IMR-90 (cell line): ENCODE data around the gene LCE2B. TPM values are rescaled to one million over a fixed set of nuclear protein-coding genes. Genes with fewer than 3 reads are reported as not detected.

Experiments
- ATAC-seq: fragments of 200-7000 bp; cut with Tn5 transposase; 2 replicates; pipeline ENCODE4 v1.9.1; 2020; ENCODE audit warnings: low read depth, mild to moderate bottlenecking, moderate library complexity
- BruUV-seq: library from RNA; stranded (reverse); fragments of 400-500 nt; replicated peaks from 2 replicates; lab custom pipeline; 2021; lab: Mats Ljungman, UMichigan
- CTCF ChIA-PET: fragments of 300-600 bp; formaldehyde crosslinking; extraction: SDS; loops from one replicate; lab custom pipeline; 2021; ENCODE audit warnings: antibody characterized with exemption; lab: Yijun Ruan, JAX
- POLR2A ChIA-PET: fragments of 300-600 bp; sonication (Branson Sonifier 250); formaldehyde crosslinking; loops from one replicate; lab custom pipeline; 2022; ENCODE audit warnings: antibody characterized with exemption; ENCODE audit not compliant: unreplicated experiment; lab: Charles Lee
- DNase-seq: peaks from one replicate; pipeline ENCODE4 v3.0.0; 2013
- H2AFZ ChIP-seq: replicated peaks from 2 replicates; pipeline ENCODE3; 2013; ENCODE audit warnings: low read length, mild to moderate bottlenecking; ENCODE audit not compliant: poor library complexity
- H2AK5ac ChIP-seq: 2 replicates; pipeline ENCODE4 v1.6.1; 2013; ENCODE audit warnings: low read depth, low read length, inconsistent platforms
- H2AK9ac ChIP-seq: replicated peaks from 2 replicates; pipeline ENCODE3; 2013; ENCODE audit warnings: mild to moderate bottlenecking, low read depth, low read length, moderate library complexity; ENCODE audit not compliant: poor library complexity
- H2BK120ac ChIP-seq: 2 replicates; pipeline ENCODE4 v1.6.1; 2013; ENCODE audit warnings: low read depth, low read length, inconsistent platforms
- H2BK15ac ChIP-seq: 3 replicates; pipeline ENCODE4 v1.6.1; 2013; ENCODE audit warnings: low read depth, low read length, inconsistent platforms
- H2BK20ac ChIP-seq: 2 replicates; pipeline ENCODE4 v1.6.1; 2013; ENCODE audit warnings: low read depth, mild to moderate bottlenecking, inconsistent platforms, low read length, moderate library complexity
- H2BK5ac ChIP-seq: 2 replicates; pipeline ENCODE4 v1.6.1; 2013; ENCODE audit warnings: mild to moderate bottlenecking, low read depth, low read length, inconsistent platforms; ENCODE audit not compliant: poor library complexity, severe bottlenecking
- H3K14ac ChIP-seq: replicated peaks from 2 replicates; pipeline ENCODE4 v1.6.1; 2013; ENCODE audit warnings: low read depth, low read length, inconsistent platforms
- H3K18ac ChIP-seq: 2 replicates; pipeline ENCODE4 v1.6.1; 2013; ENCODE audit warnings: low read depth, low read length, control low read depth
- H3K23ac ChIP-seq: 2 replicates; pipeline ENCODE4 v1.6.1; 2013; ENCODE audit warnings: low read depth, low read length, inconsistent platforms
- H3K27ac ChIP-seq: 2 replicates; pipeline ENCODE4 v1.5.1; 2013; ENCODE audit warnings: mild to moderate bottlenecking, control low read depth, low read length; ENCODE audit not compliant: insufficient read depth
- H3K27me3 ChIP-seq: 2 replicates; pipeline ENCODE4 v1.6.1; 2013; ENCODE audit warnings: low read length; ENCODE audit not compliant: control insufficient read depth, insufficient read depth
- H3K36me3 ChIP-seq: 2 replicates; pipeline ENCODE4 v1.6.1; 2013; ENCODE audit warnings: low read length, mixed read lengths; ENCODE audit not compliant: control insufficient read depth, insufficient read depth
- H3K4ac ChIP-seq: 2 replicates; pipeline ENCODE4 v1.6.1; 2013; ENCODE audit warnings: low read depth, low read length, inconsistent platforms
- H3K4me1 ChIP-seq: 2 replicates; pipeline ENCODE4 v1.6.1; 2013; ENCODE audit warnings: low read length, mixed read lengths; ENCODE audit not compliant: control insufficient read depth, insufficient read depth
- H3K4me2 ChIP-seq: 2 replicates; pipeline ENCODE4 v1.6.1; 2013; ENCODE audit warnings: low read depth, mild to moderate bottlenecking, control low read depth, low read length, moderate library complexity
- H3K4me3 ChIP-seq: 2 replicates; pipeline ENCODE4 v1.5.1; 2013; ENCODE audit warnings: low read depth, mild to moderate bottlenecking, control low read depth, low read length, moderate library complexity; ENCODE audit not compliant: insufficient read depth
- H3K56ac ChIP-seq: 2 replicates; pipeline ENCODE4 v1.6.1; 2013; ENCODE audit warnings: low read length, inconsistent platforms; ENCODE audit not compliant: insufficient read depth; ENCODE audit errors: extremely low read depth
- H3K79me1 ChIP-seq, 2 experiments: 2 replicates each; pipeline ENCODE4 v1.6.1; 2013; ENCODE audit warnings: low read length in 2 of 2, inconsistent platforms in 1 of 2, low read depth in 1 of 2
- H3K9ac ChIP-seq: 2 replicates; pipeline ENCODE4 v1.6.1; 2013; ENCODE audit warnings: low read depth, low read length, control low read depth
- H3K9me1 ChIP-seq: 2 replicates; pipeline ENCODE4 v1.6.1; 2013; ENCODE audit warnings: low read length, inconsistent platforms; ENCODE audit not compliant: insufficient read depth
- H3K9me3 ChIP-seq: 2 replicates; pipeline ENCODE4 v1.6.1; 2013; ENCODE audit warnings: low read length; ENCODE audit not compliant: control insufficient read depth, insufficient read depth
- H4K20me1 ChIP-seq: 2 replicates; pipeline ENCODE4 v1.6.1; 2013; ENCODE audit warnings: low read length, inconsistent platforms; ENCODE audit not compliant: insufficient read depth
- H4K5ac ChIP-seq: 2 replicates; pipeline ENCODE4 v1.6.1; 2013; ENCODE audit warnings: mild to moderate bottlenecking, low read depth, low read length, control low read depth
- H4K8ac ChIP-seq, 2 experiments: 2 replicates each; pipeline ENCODE4 v1.6.1; 2013; ENCODE audit warnings: low read depth in 2 of 2, low read length in 2 of 2, control low read depth in 1 of 2, inconsistent platforms in 1 of 2
- H4K91ac ChIP-seq: 2 replicates; pipeline ENCODE4 v1.6.1; 2013; ENCODE audit warnings: low read depth, low read length, inconsistent platforms; ENCODE audit not compliant: insufficient read depth
- CTCF ChIP-seq: conservative IDR thresholded peaks from 2 replicates; pipeline ENCODE4 v1.5.1; 2012; ENCODE audit warnings: mild to moderate bottlenecking, low read depth, low read length, improper control_type of control experiment
- NFE2L2 ChIP-seq: fragments of 150-350 bp; IDR thresholded peaks from 2 replicates; pipeline ENCODE4 v1.6.1; 2016; ENCODE audit warnings: low read depth, mild to moderate bottlenecking, low read length
- RAD21 ChIP-seq: IDR thresholded peaks from 2 replicates; pipeline ENCODE4 v1.6.1; 2012; ENCODE audit warnings: low read length, improper control_type of control experiment
- SMC3 ChIP-seq: fragments of 150-350 bp; IDR thresholded peaks from 2 replicates; pipeline ENCODE4 v1.6.1; 2016; ENCODE audit warnings: low read depth, mild to moderate bottlenecking, antibody characterized with exemption, low read length, moderate library complexity
- USF2 ChIP-seq: fragments of 150-350 bp; IDR thresholded peaks from 2 replicates; pipeline ENCODE4 v1.6.1; 2017; ENCODE audit warnings: mild to moderate bottlenecking, antibody characterized with exemption, low read length, low read depth
- WGBS, 2 experiments: methylation state at CpG; one replicate each; pipeline versions ENCODE4 v1.1.5 to v1.1.7; 2013; ENCODE audit warnings: missing lambda C conversion rate in 2 of 2; ENCODE audit not compliant: insufficient read length in 1 of 2; ENCODE audit errors: extremely low coverage in 2 of 2; 5-methylcytosine and 5-hydroxymethylcytosine counted together
- dilution Hi-C: fragments of 300-500 bp; cut with HindIII; formaldehyde crosslinking; loops from one replicate; pipeline ENCODE4 v1.14.3; 2018; ENCODE audit warnings: low sequenced_read_pairs; ENCODE audit not compliant: unreplicated experiment
- in situ Hi-C: fragments of 300-500 bp; cut with MboI; formaldehyde crosslinking; loops from 3 replicates; pipeline ENCODE4 v1.14.3; 2019; ENCODE audit warnings: low sequenced_read_pairs, inconsistent platforms, mixed read lengths
- intact Hi-C: fragments of 100-400 bp; cut with micrococcal nuclease; formaldehyde crosslinking; loops from 2 replicates; pipeline ENCODE4 v1.10.0; 2022
- polyA plus RNA-seq, 3 experiments: library from polyadenylated mRNA; depleted of rRNA; stranded (reverse); fragments of >200 nt; gene quantifications; 2 replicates each; pipeline ENCODE4 v1.2.3, GENCODE V29; 2012; ENCODE audit warnings: low replicate concordance in 1 of 3
- total RNA-seq: library from RNA; depleted of rRNA; stranded (reverse); fragments of >200 nt; gene quantifications from 2 replicates; pipeline ENCODE4 v1.2.3, GENCODE V29; 2012

LCE2B gene
- total and polyA plus RNA-seq, 2 of the 4 experiments (the other 2 are of a cell fraction), result not detected

DNA sequence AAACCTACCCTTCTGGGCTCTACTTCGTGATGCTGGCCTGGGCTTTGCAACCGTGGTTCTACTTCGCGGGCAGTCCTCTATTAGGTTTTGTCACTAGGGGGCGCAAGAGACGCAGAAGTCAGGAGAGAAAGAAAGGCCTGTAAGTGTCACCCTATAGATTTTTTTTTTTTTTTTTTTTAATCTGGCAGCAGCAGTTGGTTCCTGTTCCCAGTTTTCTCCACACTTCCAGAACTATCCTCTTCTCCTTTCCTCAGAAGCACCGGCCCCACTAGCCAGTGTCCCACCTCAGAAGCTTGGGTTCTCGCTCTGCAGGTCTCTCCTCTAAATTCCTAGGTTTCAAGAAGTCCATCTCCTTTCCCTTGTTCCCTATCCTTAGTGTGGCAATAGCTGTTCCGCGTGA lies 31.8 kb upstream of the LCE2B start:
- CTCF ChIA-PET, result interaction anchor here (0.6 to 0.9 kb wide), 5 partner anchors 8 to 573 kb away, joined by 3 to 7 read pairs (median 4); partner anchors contain the start of gene LCE2D
- H4K8ac ChIP-seq, result no peak overlapping the region
- H3K4me1 ChIP-seq, result no peaks in the 10 kb centered on the region
- POLR2A ChIA-PET, result no interaction called here
- H3K4me2 ChIP-seq, result no peak overlapping the region
- H3K14ac ChIP-seq, result no peak overlapping the region
- no CpG with 5 or more reads among the region's 10 CpGs for WGBS, 2 experiments
- no peak overlapping the region for H3K4me3 ChIP-seq
- no peak overlapping the region for H3K9ac ChIP-seq
- no peak overlapping the region for H2AK9ac ChIP-seq
- no peaks in the 10 kb centered on the region for H3K9me1 ChIP-seq
- intact Hi-C loops (loop anchor here (2.0 kb wide), 1 partner anchor 569 kb away; no protein-coding TSS in a partner anchor), dilution Hi-C loops (no loop called here), in situ Hi-C loops (loop anchor here (25.0 kb wide), 1 partner anchor 558 kb away; the partner anchor contains the start of genes LELP1 and PRR9)
- H2BK15ac ChIP-seq, result no peak overlapping the region
- H2BK20ac ChIP-seq, result no peak overlapping the region
- H2BK5ac ChIP-seq, result no peak overlapping the region
- no peak overlapping the region for H3K18ac ChIP-seq
- H2BK120ac ChIP-seq, result no peak overlapping the region
- ATAC-seq (peak; percentile 67), DNase-seq (peak; percentile 33)
- H3K36me3 ChIP-seq, result no peaks in the 10 kb centered on the region
- BruUV-seq, result no TSS peak
- no peak overlapping the region for H4K5ac ChIP-seq
- H2AFZ ChIP-seq, result no peak overlapping the region
- H2AK5ac ChIP-seq, result no peak overlapping the region
- TF ChIP-seq SMC3 (peak; percentile 63), CTCF (peak; percentile 74), USF2 (no peak), RAD21 (peak; percentile 66), NFE2L2 (no peak)
- H3K27ac ChIP-seq, result no peak overlapping the region
- H4K91ac ChIP-seq, result no peak overlapping the region
- H3K9me3 ChIP-seq, result no peaks in the 10 kb centered on the region
- H3K79me1 ChIP-seq, result no peaks in the 10 kb centered on the region
- H3K4ac ChIP-seq, result no peak overlapping the region
- no peaks in the 10 kb centered on the region for H3K27me3 ChIP-seq
- no peak overlapping the region for H3K56ac ChIP-seq
- H4K20me1 ChIP-seq, result no peaks in the 10 kb centered on the region
- H3K23ac ChIP-seq, result no peak overlapping the region
